WTC11 (cell line): ENCODE data around the gene CDH12.

Experiments used
- CREB1 ChIP-seq: sonication (generic); formaldehyde crosslinking; IDR thresholded peaks from 2 replicates; pipeline ENCODE4 v1.8.0; 2023; ENCODE audit warnings: mild to moderate bottlenecking, missing genetic modification reagents
- TF ChIP-seq, protein P1 (sequence below): fragments of 200-600 bp; IDR thresholded peaks from 2 replicates; pipeline ENCODE4 v1.8.0; 2022; ENCODE audit warnings: antibody characterized with exemption
- TF ChIP-seq, protein P2 (sequence below): sonication (generic); formaldehyde crosslinking; IDR thresholded peaks from 2 replicates; pipeline ENCODE4 v1.8.1; 2022; ENCODE audit warnings: mild to moderate bottlenecking, missing genetic modification reagents, moderate library complexity, borderline replicate concordance

DNA sequence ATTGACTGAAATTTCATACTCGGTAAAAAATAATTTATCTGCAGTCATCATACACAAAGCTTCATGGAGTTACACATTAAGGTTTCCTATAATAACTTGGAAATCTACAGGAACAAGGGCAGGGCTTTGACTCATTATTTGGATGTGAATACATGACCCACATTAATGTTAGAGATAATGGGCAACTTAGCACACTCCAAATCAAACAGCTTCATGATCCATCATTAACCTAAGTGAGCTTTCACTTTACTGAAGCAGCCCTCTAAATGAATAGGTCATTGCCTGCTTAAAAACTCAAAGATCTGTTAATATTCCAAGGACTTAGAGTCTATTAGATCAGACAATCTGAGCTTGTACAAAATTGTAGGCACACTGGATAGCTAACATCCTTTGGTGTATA lies 9.0 kb downstream of the CDH12 start:
- TF ChIP-seq, protein P1, sequence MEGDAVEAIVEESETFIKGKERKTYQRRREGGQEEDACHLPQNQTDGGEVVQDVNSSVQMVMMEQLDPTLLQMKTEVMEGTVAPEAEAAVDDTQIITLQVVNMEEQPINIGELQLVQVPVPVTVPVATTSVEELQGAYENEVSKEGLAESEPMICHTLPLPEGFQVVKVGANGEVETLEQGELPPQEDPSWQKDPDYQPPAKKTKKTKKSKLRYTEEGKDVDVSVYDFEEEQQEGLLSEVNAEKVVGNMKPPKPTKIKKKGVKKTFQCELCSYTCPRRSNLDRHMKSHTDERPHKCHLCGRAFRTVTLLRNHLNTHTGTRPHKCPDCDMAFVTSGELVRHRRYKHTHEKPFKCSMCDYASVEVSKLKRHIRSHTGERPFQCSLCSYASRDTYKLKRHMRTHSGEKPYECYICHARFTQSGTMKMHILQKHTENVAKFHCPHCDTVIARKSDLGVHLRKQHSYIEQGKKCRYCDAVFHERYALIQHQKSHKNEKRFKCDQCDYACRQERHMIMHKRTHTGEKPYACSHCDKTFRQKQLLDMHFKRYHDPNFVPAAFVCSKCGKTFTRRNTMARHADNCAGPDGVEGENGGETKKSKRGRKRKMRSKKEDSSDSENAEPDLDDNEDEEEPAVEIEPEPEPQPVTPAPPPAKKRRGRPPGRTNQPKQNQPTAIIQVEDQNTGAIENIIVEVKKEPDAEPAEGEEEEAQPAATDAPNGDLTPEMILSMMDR: no peak
- TF ChIP-seq, protein P2, sequence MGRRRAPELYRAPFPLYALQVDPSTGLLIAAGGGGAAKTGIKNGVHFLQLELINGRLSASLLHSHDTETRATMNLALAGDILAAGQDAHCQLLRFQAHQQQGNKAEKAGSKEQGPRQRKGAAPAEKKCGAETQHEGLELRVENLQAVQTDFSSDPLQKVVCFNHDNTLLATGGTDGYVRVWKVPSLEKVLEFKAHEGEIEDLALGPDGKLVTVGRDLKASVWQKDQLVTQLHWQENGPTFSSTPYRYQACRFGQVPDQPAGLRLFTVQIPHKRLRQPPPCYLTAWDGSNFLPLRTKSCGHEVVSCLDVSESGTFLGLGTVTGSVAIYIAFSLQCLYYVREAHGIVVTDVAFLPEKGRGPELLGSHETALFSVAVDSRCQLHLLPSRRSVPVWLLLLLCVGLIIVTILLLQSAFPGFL (CRISPR knock-in tag): no peak
- no peak for TF ChIP-seq CREB1 (CRISPR knock-in tag)
